HUDEP-2 (cell line): Measurements from ENCODE around the gene WDHD1.
"Not testable (repeated sequence)": the region's sequence is repeated elsewhere in the genome, so short reads cannot be mapped to it uniquely, and the experiment has no call there.

ENCODE experiments used
- DNase-seq, 76 experiments: peaks; one replicate each; lab custom pipeline; 2025; ENCODE audit not compliant: unreplicated experiment in 76 of 76; lab: John Stamatoyannopoulos, UW

The WDHD1 gene

DNA sequence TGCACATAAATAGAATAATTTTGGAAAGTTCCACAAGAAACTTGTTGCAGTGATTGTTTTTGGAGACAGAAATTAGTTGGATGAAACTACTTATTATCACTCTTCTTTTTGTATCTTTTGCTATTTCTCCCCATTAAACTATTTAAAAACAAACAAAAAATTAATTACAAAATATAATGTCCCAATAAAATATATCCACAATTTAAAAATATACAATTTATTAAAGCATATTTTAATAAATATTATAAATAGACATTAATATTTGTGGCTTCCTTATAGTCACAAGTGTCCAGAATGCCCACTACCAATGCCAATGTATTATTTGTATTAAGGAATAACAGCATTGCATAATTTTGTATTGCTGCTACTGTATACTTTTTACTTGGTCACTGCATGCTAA, 71.8 kb downstream of the WDHD1 start:
- no peak for DNase-seq

- not testable (repeated sequence) for DNase-seq
Observed at GRCh38 chr14:54953609-54954008, 73.3 kb downstream of the WDHD1 start.

- not testable (repeated sequence) for DNase-seq
Observed at GRCh38 chr14:54952803-54953202, 74.1 kb downstream of the WDHD1 start.

GRCh38 chr14:54947230-54947629, 79.7 kb downstream of the WDHD1 start:
- DNase-seq = no peak

- DNase-seq = no peak
Observed at GRCh38 chr14:54946500-54946899, 80.4 kb downstream of the WDHD1 start.

- DNase-seq = no peak
Observed at GRCh38 chr14:54944737-54945391, 82.0 kb downstream of the WDHD1 start.

DNA sequence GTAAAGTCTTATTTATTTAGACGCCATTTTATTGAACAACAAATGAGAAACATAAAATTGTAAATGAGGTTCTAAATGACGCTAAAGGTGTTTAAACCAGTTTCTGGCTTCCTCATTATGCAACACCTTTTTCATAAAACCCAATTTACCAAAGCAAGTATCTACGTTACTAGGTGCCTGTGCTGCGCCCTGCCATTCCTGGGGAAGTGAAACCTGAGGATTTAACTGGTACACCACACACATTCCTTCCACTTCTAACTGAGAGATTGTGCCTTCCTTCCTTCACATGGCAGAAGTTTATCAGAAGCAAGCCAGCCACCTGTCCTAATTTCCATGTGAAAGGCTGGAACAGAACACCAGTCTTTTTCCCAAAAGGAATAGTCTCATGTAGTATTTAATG, 84.0 kb downstream of the WDHD1 start:
- no peak for DNase-seq

- peak in 26 of 76 experiments; percentile 3 to 64 (median 36) for DNase-seq
Observed at GRCh38 chr14:54936816-54937215, 90.1 kb downstream of the WDHD1 start.

DNA sequence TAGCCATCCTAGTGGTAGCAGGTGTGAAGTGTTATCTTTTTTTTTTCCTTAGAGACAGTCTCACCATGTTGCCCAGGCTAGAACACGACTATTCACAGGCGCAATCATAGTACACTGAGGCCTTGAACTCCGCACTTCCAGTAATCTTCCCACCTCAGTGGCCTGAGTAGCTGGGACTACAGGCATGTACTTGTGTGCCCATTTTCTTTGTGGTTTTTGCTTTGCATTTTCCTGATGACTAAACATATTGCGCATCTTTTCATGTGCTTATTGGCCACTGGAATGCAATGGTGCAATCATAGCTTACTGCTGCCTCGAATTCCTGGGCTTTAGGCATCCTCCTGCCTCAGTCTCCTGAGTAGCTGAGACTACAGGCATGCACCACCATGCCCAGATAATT, 90.9 kb downstream of the WDHD1 start:
- no peak for DNase-seq

DNA sequence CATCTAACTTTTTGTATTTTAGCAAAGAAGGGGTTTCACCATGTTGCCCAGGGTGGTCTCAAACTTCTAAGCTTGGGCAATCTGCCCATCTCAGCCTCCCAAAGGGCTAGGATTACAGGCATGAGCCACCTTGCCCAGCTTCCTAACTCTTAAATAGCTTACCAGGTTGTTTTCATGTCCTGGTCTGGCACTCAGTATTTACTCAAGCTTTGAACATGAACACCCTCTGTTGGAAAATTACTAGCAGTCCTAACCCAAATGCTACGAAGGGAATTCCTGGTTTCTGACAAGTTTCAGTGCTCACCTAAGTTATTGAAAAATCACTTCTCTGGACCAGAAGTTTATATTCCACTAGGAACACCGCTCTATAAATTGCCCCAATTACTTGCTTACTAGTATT, 91.8 kb downstream of the WDHD1 start:
- no peak for DNase-seq

DNA sequence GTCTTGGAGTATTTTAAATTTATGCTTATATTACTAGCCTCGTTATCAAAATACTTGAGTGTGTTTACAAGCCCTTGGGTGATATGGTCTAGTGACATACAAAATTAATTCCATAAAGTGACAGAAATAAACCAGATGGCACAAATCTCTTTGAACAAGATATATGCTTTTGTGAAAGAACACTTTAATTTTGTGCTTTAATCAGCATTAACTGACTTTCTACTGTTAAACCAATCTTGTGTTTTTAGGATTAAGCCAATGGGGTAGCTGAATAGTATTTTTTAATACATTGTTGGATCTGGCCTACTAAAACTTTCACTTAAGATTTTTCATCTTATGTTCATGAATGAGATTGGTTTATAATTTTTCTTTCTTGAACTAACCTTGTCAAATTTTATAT, 93.9 kb downstream of the WDHD1 start:
- no peak for DNase-seq

DNA sequence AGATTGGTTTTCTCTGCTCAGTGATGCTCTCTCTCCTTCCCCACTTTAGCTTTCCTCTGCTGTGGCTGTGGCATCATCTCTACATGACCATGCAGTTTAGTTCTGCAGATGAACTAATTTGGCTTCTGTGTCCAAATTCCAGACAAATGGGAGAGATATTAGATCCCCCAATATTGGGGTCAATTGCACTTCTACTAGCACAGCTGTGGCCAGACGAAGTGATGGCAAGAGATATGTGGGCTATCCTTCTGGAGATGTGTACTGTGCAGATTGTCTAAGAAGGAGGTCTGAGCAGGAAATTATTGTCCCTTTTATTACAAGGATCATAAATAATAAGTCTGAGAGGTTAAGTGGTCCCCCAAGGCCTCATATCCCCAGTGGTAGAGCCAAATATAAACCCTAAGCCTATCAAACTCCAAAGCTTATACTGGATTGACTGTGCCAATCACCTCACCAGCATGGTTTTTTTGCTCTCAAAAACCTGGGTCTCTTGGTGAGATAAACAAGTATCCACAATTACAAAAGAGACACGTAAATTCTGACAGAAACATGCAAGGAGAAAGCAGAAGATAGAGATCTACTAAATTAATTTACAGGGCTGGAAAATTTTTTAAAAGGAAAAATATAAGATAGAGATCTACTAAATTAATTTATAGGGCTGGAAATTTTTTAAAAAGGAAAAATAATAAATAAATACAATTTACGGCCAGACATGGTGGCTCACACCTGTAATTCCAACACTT, 95.1 kb downstream of the WDHD1 start:
- no peak for DNase-seq

DNA sequence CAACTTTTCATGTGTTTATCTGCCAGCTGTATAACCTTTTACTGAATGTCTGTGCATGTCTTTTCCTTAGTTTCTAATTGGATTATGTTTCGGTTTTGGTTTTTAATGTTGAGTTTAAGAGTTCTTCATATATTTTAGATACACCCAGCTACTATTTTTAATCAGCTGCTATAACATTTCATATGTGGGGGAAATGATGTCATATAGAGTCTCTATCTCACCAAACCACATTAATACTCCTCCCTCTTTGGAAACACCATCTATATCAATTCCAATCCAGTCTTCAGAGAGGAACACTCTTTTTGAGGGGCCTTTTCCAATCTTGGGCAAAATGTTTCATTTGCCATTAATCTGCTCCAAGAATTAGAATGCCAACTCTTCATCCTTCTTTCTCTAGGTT, 95.8 kb downstream of the WDHD1 start:
- DNase-seq = peak in 17 of 76 experiments; percentile 3 to 66 (median 28)

GRCh38 chr14:54929556-54929955, 97.3 kb downstream of the WDHD1 start:
- peak in 64 of 76 experiments; percentile 5 to 86 (median 55) for DNase-seq

DNA sequence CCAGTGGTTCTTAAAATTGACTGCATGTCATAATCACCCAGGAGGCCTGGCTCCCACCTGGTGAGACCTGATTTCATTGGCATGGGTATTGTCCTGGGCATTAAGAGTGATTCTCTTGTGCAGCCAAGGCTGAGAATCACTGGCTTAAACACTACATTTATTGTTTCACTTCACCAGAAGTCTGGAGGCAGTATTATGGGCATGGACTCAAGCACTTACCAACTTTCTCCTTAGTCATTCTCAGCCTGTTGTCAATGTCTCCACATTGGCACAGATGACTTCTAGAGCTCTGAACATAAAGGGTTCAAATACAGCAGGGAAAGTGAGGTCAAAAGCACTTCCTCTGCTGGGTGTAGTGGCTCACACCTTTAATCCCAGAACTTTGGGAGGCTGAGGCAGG, 98.7 kb downstream of the WDHD1 start:
- DNase-seq = peak in 7 of 76 experiments; percentile 8 to 16 (median 14)

- no peak for DNase-seq
Observed at GRCh38 chr14:54927551-54927950, 99.3 kb downstream of the WDHD1 start.

DNA sequence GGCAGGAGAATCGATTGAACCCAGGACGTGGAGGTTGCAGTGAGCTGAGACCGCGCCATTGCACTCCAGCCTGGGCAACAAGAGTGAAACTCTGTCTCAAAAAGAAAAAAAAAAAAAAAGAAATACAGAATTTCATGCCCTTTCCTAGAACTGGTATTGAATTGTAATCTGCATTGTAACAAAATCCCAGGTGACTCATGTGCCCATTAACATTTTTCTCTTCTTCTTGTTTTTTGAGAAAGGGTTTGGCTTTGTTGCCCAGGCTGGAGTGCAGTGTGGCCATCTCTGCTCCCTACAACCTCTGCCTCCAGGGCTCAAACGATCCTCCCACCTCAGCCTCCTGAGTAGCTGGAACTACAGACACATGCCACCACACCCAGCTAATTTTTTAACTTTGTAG, 100.3 kb downstream of the WDHD1 start:
- not testable (repeated sequence) for DNase-seq

DNA sequence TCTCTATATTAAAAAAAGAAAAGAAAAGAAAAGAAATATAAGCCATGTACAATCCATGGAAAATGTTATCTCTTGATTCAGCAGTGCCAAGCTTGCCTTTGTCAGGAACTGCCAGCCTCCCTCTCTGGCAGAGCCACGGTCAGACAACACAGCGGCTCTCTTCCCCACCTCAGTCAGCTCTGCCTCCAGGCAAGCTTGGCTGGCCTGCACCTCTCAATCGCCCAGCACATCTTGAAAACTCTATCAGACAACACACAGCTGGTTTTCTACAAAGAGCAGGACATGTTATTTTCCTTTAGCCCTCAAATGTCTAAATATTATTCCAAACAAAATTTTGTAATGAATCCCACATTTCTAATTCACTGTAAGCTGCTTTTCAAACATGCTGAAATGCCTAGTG, 104.3 kb downstream of the WDHD1 start:
- peak in 4 of 76 experiments; percentile 9 to 23 (median 17) for DNase-seq

DNA sequence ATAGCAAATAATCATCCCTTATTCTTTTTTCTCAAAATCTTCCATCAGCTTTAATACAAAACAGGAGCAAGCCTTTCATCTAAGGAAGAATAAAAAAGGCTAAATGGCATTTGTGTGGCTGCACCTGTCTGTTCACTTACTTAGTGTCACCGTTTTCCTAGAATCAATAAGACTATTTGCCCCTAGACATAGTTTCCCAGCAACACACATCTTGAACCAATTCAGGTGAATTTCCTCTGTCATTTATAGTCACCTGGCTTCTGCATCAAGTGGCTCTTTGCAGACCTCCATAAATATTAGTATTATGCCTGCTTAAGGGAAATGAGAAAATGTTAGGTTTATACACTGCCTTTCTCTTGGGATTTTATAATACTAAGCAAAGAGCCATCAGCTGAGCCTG, 106.8 kb downstream of the WDHD1 start:
- DNase-seq = no peak

- DNase-seq = no peak
Observed at GRCh38 chr14:54919330-54919729, 107.6 kb downstream of the WDHD1 start.

GRCh38 chr14:54918427-54918826, 108.5 kb downstream of the WDHD1 start:
- no peak for DNase-seq

- no peak for DNase-seq
Observed at GRCh38 chr14:54916101-54916500, 110.8 kb downstream of the WDHD1 start.
